ENCODE data around the gene ERICH2.

DNA sequence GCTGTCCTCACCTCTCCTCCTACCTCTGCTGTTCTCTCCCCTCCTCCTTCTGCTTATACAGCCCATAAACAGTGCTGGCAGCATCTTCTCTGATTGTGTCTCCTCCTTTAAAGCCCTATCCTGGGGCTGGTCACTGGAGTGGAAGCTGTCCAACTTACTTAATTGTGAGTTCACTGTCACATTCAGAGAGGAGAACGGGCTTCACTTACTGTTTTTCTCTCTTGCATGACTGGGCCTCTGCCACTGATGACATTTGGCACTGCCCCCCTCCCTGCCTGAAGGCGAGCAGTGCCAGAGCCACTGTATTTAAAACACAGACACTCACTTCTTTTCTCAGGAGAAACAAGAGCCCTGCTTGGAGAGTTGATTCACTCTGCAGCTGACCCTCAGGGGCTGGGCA, 58.9 kb downstream of the ERICH2 start:
- TF ChIP-seq, protein P1, sequence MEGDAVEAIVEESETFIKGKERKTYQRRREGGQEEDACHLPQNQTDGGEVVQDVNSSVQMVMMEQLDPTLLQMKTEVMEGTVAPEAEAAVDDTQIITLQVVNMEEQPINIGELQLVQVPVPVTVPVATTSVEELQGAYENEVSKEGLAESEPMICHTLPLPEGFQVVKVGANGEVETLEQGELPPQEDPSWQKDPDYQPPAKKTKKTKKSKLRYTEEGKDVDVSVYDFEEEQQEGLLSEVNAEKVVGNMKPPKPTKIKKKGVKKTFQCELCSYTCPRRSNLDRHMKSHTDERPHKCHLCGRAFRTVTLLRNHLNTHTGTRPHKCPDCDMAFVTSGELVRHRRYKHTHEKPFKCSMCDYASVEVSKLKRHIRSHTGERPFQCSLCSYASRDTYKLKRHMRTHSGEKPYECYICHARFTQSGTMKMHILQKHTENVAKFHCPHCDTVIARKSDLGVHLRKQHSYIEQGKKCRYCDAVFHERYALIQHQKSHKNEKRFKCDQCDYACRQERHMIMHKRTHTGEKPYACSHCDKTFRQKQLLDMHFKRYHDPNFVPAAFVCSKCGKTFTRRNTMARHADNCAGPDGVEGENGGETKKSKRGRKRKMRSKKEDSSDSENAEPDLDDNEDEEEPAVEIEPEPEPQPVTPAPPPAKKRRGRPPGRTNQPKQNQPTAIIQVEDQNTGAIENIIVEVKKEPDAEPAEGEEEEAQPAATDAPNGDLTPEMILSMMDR (IDR thresholded peaks at IDR 0.05) = no peak
- TF ChIP-seq POLR2A (IDR thresholded peaks at IDR 0.05) = no peak
